AG04450 (cell line): Measurements from ENCODE around the gene VCAN. TPM values are rescaled to one million over a fixed set of nuclear protein-coding genes. Genes with fewer than 3 reads are reported as not detected.

Experiments used
- CTCF ChIA-PET: fragments of 300-600, 350-600 bp; formaldehyde crosslinking; extraction: SDS; loops from one replicate; lab custom pipeline; 2022; ENCODE audit warnings: antibody characterized with exemption, inconsistent platforms; lab: Charles Lee
- POLR2A ChIA-PET: fragments of 350-600 bp; formaldehyde crosslinking; extraction: SDS; loops from one replicate; lab custom pipeline; 2021; ENCODE audit warnings: antibody characterized with exemption, inconsistent platforms; lab: Yijun Ruan, JAX
- DNase-seq: peaks from one replicate; pipeline ENCODE4 v3.0.0-alpha.2; 2011; ENCODE audit warnings: low read depth, low spot score
- H3K27ac ChIP-seq: one replicate; pipeline ENCODE4 v1.5.1; 2012; ENCODE audit warnings: low read depth, low read length, control low read depth
- H3K27me3 ChIP-seq: one replicate; pipeline ENCODE4 v1.6.0; 2012; ENCODE audit warnings: low read length; ENCODE audit not compliant: control insufficient read depth, insufficient read depth
- H3K4me3 ChIP-seq: 2 replicates; pipeline ENCODE4 v1.5.1; 2011; ENCODE audit warnings: mild to moderate bottlenecking, low read depth, low read length, control low read depth
- H3K9me3 ChIP-seq: 2 replicates; pipeline ENCODE4 v1.5.1; 2012; ENCODE audit warnings: low read length; ENCODE audit not compliant: control insufficient read depth, insufficient read depth
- polyA plus RNA-seq: library from polyadenylated mRNA; depleted of rRNA; stranded (reverse); fragments of >200 nt; gene quantifications from 2 replicates; pipeline ENCODE4 v1.2.3, GENCODE V29; 2011; rRNA removed
- TF ChIP-seq, protein P1 (sequence below): IDR thresholded peaks from 2 replicates; pipeline ENCODE4 v1.5.1; 2011; ENCODE audit warnings: low read depth, low read length, control low read depth, inconsistent platforms

Gene VCAN
- polyA plus RNA-seq, 1 experiment = 171 TPM

DNA sequence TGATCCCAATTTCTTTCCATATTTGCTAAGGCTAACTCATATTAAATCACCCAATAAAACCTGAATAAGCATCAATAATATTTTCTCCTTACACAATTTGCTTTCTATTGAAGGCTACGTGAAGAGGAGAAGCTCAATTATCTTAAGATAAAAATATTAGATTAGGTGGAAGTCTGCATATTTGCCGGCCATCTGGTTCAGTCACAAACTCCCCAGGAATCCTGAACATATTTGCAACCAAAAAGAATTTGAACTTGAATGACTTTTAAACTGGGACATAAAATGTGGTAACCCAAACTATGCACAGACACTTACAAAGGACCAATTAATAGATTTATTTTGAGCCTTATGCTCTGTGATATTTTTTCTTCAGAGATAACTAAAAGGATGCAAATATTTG is 156.8 kb downstream of the VCAN start:
- Histone ChIP-seq H3K4me3 (no peak overlapping the region), H3K9me3 (no peaks in the 10 kb centered on the region), H3K27me3 (peaks cover 19% of the 10 kb centered on the region), H3K27ac (no peak overlapping the region)
- POLR2A ChIA-PET = no interaction called here
- DNase-seq = no peak
- CTCF ChIA-PET = no interaction called here
- TF ChIP-seq, protein P1, sequence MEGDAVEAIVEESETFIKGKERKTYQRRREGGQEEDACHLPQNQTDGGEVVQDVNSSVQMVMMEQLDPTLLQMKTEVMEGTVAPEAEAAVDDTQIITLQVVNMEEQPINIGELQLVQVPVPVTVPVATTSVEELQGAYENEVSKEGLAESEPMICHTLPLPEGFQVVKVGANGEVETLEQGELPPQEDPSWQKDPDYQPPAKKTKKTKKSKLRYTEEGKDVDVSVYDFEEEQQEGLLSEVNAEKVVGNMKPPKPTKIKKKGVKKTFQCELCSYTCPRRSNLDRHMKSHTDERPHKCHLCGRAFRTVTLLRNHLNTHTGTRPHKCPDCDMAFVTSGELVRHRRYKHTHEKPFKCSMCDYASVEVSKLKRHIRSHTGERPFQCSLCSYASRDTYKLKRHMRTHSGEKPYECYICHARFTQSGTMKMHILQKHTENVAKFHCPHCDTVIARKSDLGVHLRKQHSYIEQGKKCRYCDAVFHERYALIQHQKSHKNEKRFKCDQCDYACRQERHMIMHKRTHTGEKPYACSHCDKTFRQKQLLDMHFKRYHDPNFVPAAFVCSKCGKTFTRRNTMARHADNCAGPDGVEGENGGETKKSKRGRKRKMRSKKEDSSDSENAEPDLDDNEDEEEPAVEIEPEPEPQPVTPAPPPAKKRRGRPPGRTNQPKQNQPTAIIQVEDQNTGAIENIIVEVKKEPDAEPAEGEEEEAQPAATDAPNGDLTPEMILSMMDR = no peak

Other genes with a start within 250 kb of the VCAN start
- gene HAPLN1, start 249.1 kb downstream of the VCAN start, polyA plus RNA-seq = not detected in 2 replicates